PC-3 (cell line): ENCODE data around the gene VSIR. TPM values are rescaled to one million over a fixed set of nuclear protein-coding genes. Genes with fewer than 3 reads are reported as not detected.

Experiments used
- ATAC-seq: fragments of 200-7000 bp; cut with Tn5 transposase; 2 replicates; pipeline ENCODE4 v1.9.1; 2020; ENCODE audit warnings: mild to moderate bottlenecking, moderate library complexity
- BruUV-seq: library from RNA; stranded (reverse); fragments of 400-500 nt; replicated peaks from 2 replicates; lab custom pipeline; 2021; lab: Mats Ljungman, UMichigan
- CTCF ChIA-PET: fragments of 300-600 bp; sonication (Branson Sonifier 250); formaldehyde crosslinking; loops from one replicate; lab custom pipeline; 2022; ENCODE audit warnings: antibody characterized with exemption; lab: Charles Lee
- POLR2A ChIA-PET: fragments of 300-600 bp; sonication (Branson Sonifier 250); formaldehyde crosslinking; loops from one replicate; lab custom pipeline; 2022; ENCODE audit warnings: antibody characterized with exemption; ENCODE audit not compliant: unreplicated experiment; lab: Charles Lee
- DNase-seq: peaks from one replicate; pipeline ENCODE4 v3.0.0-alpha.2; 2015
- H2AFZ ChIP-seq: fragments of 300-600 bp; sonication (generic); 2 replicates; pipeline ENCODE4 v1.6.0; 2016; ENCODE audit warnings: antibody characterized with exemption, low read length
- H3F3A ChIP-seq: fragments of 300-600 bp; sonication (generic); one replicate; pipeline ENCODE4 v1.6.0; 2017; ENCODE audit warnings: antibody characterized with exemption, low read length, control low read depth, mild to moderate bottlenecking; ENCODE audit not compliant: unreplicated experiment
- H3K27ac ChIP-seq: fragments of 300-600 bp; sonication (generic); 2 replicates; pipeline ENCODE4 v1.5.1; 2016; ENCODE audit warnings: mild to moderate bottlenecking, low read length
- H3K27me3 ChIP-seq: fragments of 300-600 bp; sonication (generic); 2 replicates; pipeline ENCODE4 v1.6.1; 2016; ENCODE audit warnings: low read length, mixed read lengths
- H3K36me3 ChIP-seq: fragments of 300-600 bp; sonication (generic); 2 replicates; pipeline ENCODE4 v1.6.1; 2016; ENCODE audit warnings: low read depth, mixed run types, low read length, mixed read lengths
- H3K4me1 ChIP-seq: fragments of 300-600 bp; sonication (generic); 2 replicates; pipeline ENCODE4 v1.5.1; 2016; ENCODE audit warnings: low read length; ENCODE audit not compliant: insufficient read depth
- H3K4me2 ChIP-seq: fragments of 300-600 bp; sonication (generic); 2 replicates; pipeline ENCODE4 v1.6.0; 2016; ENCODE audit warnings: low read length
- H3K4me3 ChIP-seq: fragments of 300-600 bp; sonication (generic); 2 replicates; pipeline ENCODE4 v1.5.1; 2016; ENCODE audit warnings: mild to moderate bottlenecking, low read length, mixed read lengths
- H3K79me2 ChIP-seq: fragments of 300-600 bp; sonication (generic); 2 replicates; pipeline ENCODE4 v1.6.1; 2017; ENCODE audit warnings: low read length, mixed read lengths
- H3K9ac ChIP-seq: fragments of 300-600 bp; sonication (generic); 2 replicates; pipeline ENCODE4 v1.6.0; 2016; ENCODE audit warnings: mild to moderate bottlenecking, low read length
- H3K9me2 ChIP-seq: fragments of 300-600 bp; sonication (generic); replicated peaks from 2 replicates; pipeline ENCODE4 v1.6.1; 2016; ENCODE audit warnings: mixed run types, low read length, mixed read lengths
- H3K9me3 ChIP-seq: fragments of 300-600 bp; sonication (generic); 2 replicates; pipeline ENCODE4 v1.6.1; 2016; ENCODE audit warnings: low read length, mixed read lengths
- H4K20me1 ChIP-seq: fragments of 300-600 bp; sonication (generic); 2 replicates; pipeline ENCODE4 v1.6.1; 2016; ENCODE audit warnings: low read length, mixed read lengths
- CTCF ChIP-seq: fragments of 300-600 bp; sonication (generic); conservative IDR thresholded peaks from 2 replicates; pipeline ENCODE4 v1.5.1; 2017; ENCODE audit warnings: antibody characterized with exemption, low read depth, mild to moderate bottlenecking, low read length
- EZH2 ChIP-seq: fragments of 300-600 bp; sonication (generic); IDR thresholded peaks from one replicate; pipeline ENCODE4 v1.6.1; 2017; ENCODE audit warnings: antibody characterized with exemption, mild to moderate bottlenecking, low read length; ENCODE audit not compliant: unreplicated experiment
- EZH2phosphoT487 ChIP-seq: fragments of 300-600 bp; sonication (generic); IDR thresholded peaks from 2 replicates; pipeline ENCODE4 v1.6.1; 2018; ENCODE audit warnings: mild to moderate bottlenecking, antibody characterized with exemption, low read length, borderline replicate concordance
- intact Hi-C: fragments of 100-400 bp; cut with micrococcal nuclease; formaldehyde crosslinking; loops from 2 replicates; pipeline ENCODE4 v1.9.0; 2023
- total RNA-seq: library from RNA; depleted of rRNA; stranded (reverse); fragments of >200 nt; gene quantifications from 2 replicates; pipeline ENCODE4 v1.2.3, GENCODE V29; 2014

The VSIR gene
- total RNA-seq, 1 experiment from 2014 or later, result 14.1 TPM

GRCh38 chr10:71710519-71710918 is 62.8 kb downstream of the VSIR start:
- ChIA-PET POLR2A (no interaction called here), CTCF (no interaction called here)
- Histone ChIP-seq H3K79me2 (no peaks in the 10 kb centered on the region), H2AFZ (no peak overlapping the region), H3K9me2 (no peaks in the 10 kb centered on the region), H3K4me3 (no peak overlapping the region), H3K4me1 (no peaks in the 10 kb centered on the region), H3K27me3 (no peaks in the 10 kb centered on the region), H3K27ac (no peak overlapping the region), H3K36me3 (no peaks in the 10 kb centered on the region; the same call in 1 of the 2 replicates), H3K9ac (no peak overlapping the region), H3K9me3 (no peaks in the 10 kb centered on the region), H4K20me1 (no peaks in the 10 kb centered on the region), H3F3A (no peaks in the 10 kb centered on the region), H3K4me2 (no peak overlapping the region)
- no peak for DNase-seq
- TF ChIP-seq EZH2, result no peak
- TF ChIP-seq CTCF, result no peak
- no peak for TF ChIP-seq EZH2phosphoT487
- ATAC-seq, result no peak
- no TSS peak for BruUV-seq
- intact Hi-C loops, result no loop called here

- Histone ChIP-seq H3F3A (no peaks in the 10 kb centered on the region), H3K36me3 (no peaks in the 10 kb centered on the region; the same call in 1 of the 2 replicates), H3K27me3 (no peaks in the 10 kb centered on the region), H3K9ac (no peak overlapping the region), H3K4me2 (no peak overlapping the region), H3K4me3 (no peak overlapping the region), H3K9me2 (no peaks in the 10 kb centered on the region), H3K27ac (no peak overlapping the region), H3K79me2 (no peaks in the 10 kb centered on the region), H3K4me1 (no peaks in the 10 kb centered on the region), H4K20me1 (no peaks in the 10 kb centered on the region), H3K9me3 (no peaks in the 10 kb centered on the region), H2AFZ (no peak overlapping the region)
- no TSS peak for BruUV-seq
- ChIA-PET POLR2A (no interaction called here), CTCF (interaction anchor here (1.7 kb wide), 1 partner anchor 64 kb away, joined by 7 read pairs; the partner anchor contains the start of gene VSIR)
- TF ChIP-seq CTCF (no peak), EZH2phosphoT487 (no peak), EZH2 (no peak)
- DNase-seq (no peak), ATAC-seq (peak; percentile 21; the same call in 1 of the 2 replicates)
- intact Hi-C loops, result loop anchor here (5.0 to 10.0 kb wide), 3 partner anchors 103 to 394 kb away; partner anchors contain the start of gene SLC29A3
Measured at GRCh38 chr10:71708897-71709882, 64.1 kb downstream of the VSIR start.
